Activated T-cell treated with anti-CD3 and anti-CD28 coated beads, Interleukin-2, amount 50 U/mL, for 1 hour (primary cell): ENCODE results near the gene HMGXB3.

Experiments used
- DNase-seq: peaks from one replicate; pipeline ENCODE4 v3.0.0-alpha.2; 2020

Gene HMGXB3

GRCh38 chr5:149990518-149991376, 9.8 kb upstream of the HMGXB3 start:
- peak; percentile 59 for DNase-seq

- DNase-seq, result no peak
These were observed 7.1 kb upstream of the HMGXB3 start for GRCh38 chr5:149993471-149993870.

- no peak for DNase-seq
These were observed 4.9 kb upstream of the HMGXB3 start for GRCh38 chr5:149995385-149996204.

- DNase-seq, result no peak
These were observed 4.2 kb upstream of the HMGXB3 start for GRCh38 chr5:149996205-149996890.

GRCh38 chr5:149998281-149998680, 2.3 kb upstream of the HMGXB3 start:
- DNase-seq, result no peak

GRCh38 chr5:149999359-149999758, 1.2 kb upstream of the HMGXB3 start:
- DNase-seq, result no peak

GRCh38 chr5:149999866-150000255, 678 bp upstream of the HMGXB3 start:
- no peak for DNase-seq

- DNase-seq, result peak; percentile 54
These were observed 586 bp downstream of the HMGXB3 start for GRCh38 chr5:150000990-150001659.

GRCh38 chr5:150001660-150002486, 1.3 kb downstream of the HMGXB3 start:
- DNase-seq, result peak; percentile 62

GRCh38 chr5:150006318-150006717, 5.8 kb downstream of the HMGXB3 start:
- no peak for DNase-seq

GRCh38 chr5:150007050-150007449, 6.5 kb downstream of the HMGXB3 start:
- DNase-seq, result no peak

GRCh38 chr5:150009671-150010387, 9.3 kb downstream of the HMGXB3 start:
- no peak for DNase-seq

- no peak for DNase-seq
These were observed 13.4 kb downstream of the HMGXB3 start for GRCh38 chr5:150013931-150014330.

- no peak for DNase-seq
These were observed 13.9 kb downstream of the HMGXB3 start for GRCh38 chr5:150014456-150014855.

GRCh38 chr5:150015415-150015814, 14.9 kb downstream of the HMGXB3 start:
- DNase-seq, result no peak

- no peak for DNase-seq
These were observed 16.0 kb downstream of the HMGXB3 start for GRCh38 chr5:150016537-150016936.

- DNase-seq, result no peak
These were observed 16.9 kb downstream of the HMGXB3 start for GRCh38 chr5:150017226-150018005.

- DNase-seq, result no peak
These were observed 19.7 kb downstream of the HMGXB3 start for GRCh38 chr5:150020249-150020648.

GRCh38 chr5:150021491-150022157, 21.1 kb downstream of the HMGXB3 start:
- no peak for DNase-seq

GRCh38 chr5:150022158-150022531, 21.6 kb downstream of the HMGXB3 start:
- DNase-seq, result no peak
